ENCODE results near the gene CA12. TPM values are rescaled to one million over a fixed set of nuclear protein-coding genes. Genes with fewer than 3 reads are reported as not detected.

The CA12 gene
- total and polyA plus RNA-seq, 10 of the 15 experiments (the other 5 are each of a cell fraction or from before 2014, with no cell fraction given): 0.03 to 0.10 TPM; not detected in 8

- Histone ChIP-seq H3K4me2 (ENCODE audit: control insufficient read depth, insufficient read depth) (no peak overlapping the region), H3K27me3 (replicated peaks in 1 of 2; ENCODE audit: control insufficient read depth in 2 of 2, insufficient read depth in 2 of 2, low read length in 1 of 2) (peaks cover 0 to 1% of the 10 kb centered on the region in 2 experiments; a peak in 1 of 4 replicates), H3K4me3 (no peak overlapping the region), H4K20me1 (ENCODE audit: control insufficient read depth, insufficient read depth) (no peaks in the 10 kb centered on the region), H3K27ac (ENCODE audit: control insufficient read depth, insufficient read depth) (no peak overlapping the region), H3K36me3 (ENCODE audit: control insufficient read depth in 2 of 2, insufficient read depth in 2 of 2, low read length in 1 of 2) (no peaks in the 10 kb centered on the region), H2AFZ (ENCODE audit: control insufficient read depth, low read depth, low read length) (no peak overlapping the region), H3K4me1 (ENCODE audit: control insufficient read depth, insufficient read depth, low read length) (no peaks in the 10 kb centered on the region), H3K9ac (ENCODE audit: control insufficient read depth, insufficient read depth, low read length) (no peak overlapping the region), H3K9me3 (replicated peaks; ENCODE audit: control insufficient read depth, insufficient read depth, low read length) (no peaks in the 10 kb centered on the region), H3K79me2 (ENCODE audit: control insufficient read depth, insufficient read depth, low read length) (no peaks in the 10 kb centered on the region)
- CTCF ChIA-PET: interaction anchor here (0.9 to 1.9 kb wide), 4 partner anchors 11 to 128 kb away, joined by 3 to 6 read pairs (median 4); no protein-coding TSS in a partner anchor
- no TSS peak for BruUV-seq (replicated peaks)
- ATAC-seq (peak; percentile 10; the same call in 1 of the 3 replicates), DNase-seq (ENCODE audit: low read depth, low spot score) (no peak), FAIRE-seq (no peak)
- TF ChIP-seq RAD21 (IDR thresholded peaks at IDR 0.05; ENCODE audit: insufficient read depth, low read depth, low read length) (no peak), ZNF207 (IDR thresholded peaks at IDR 0.05; ENCODE audit: borderline replicate concordance) (no peak), ZNF687 (IDR thresholded peaks at IDR 0.05) (no peak), RAD51 (IDR thresholded peaks at IDR 0.05) (no peak), RCOR1 (conservative IDR thresholded peaks at IDR 0.05; ENCODE audit: low read depth, low read length) (no peak), ZBED1 (IDR thresholded peaks at IDR 0.05; ENCODE audit: borderline replicate concordance) (no peak), DPF2 (IDR thresholded peaks at IDR 0.05) (no peak), STAT3 (IDR thresholded peaks at IDR 0.05; ENCODE audit: low read depth, low read length) (no peak)
- POLR2A ChIA-PET: interaction anchor here (0.5 to 1.4 kb wide), 3 partner anchors 15 to 157 kb away, joined by 3 to 4 read pairs (median 3); no protein-coding TSS in a partner anchor
- RAD21 ChIA-PET (ENCODE audit: unreplicated experiment): interaction anchor here (1.3 kb wide), 1 partner anchor 9 kb away, joined by 3 read pairs; no protein-coding TSS in a partner anchor
- WGBS (ENCODE audit: insufficient coverage, insufficient replicate concordance, low lambda C conversion rate, missing lambda C conversion rate): 52% methylated on average over 10 of the region's 10 CpGs
- intact Hi-C loops (cut with micrococcal nuclease; ENCODE audit: unreplicated experiment): no loop called here
- in situ Hi-C loops (cut with MboI): no loop called here
- SMC1A ChIA-PET (ENCODE audit: uncharacterized antibody, unreplicated experiment): interaction anchor here (0.5 to 2.1 kb wide), 8 partner anchors 12 to 199 kb away, joined by 3 to 7 read pairs (median 4); no protein-coding TSS in a partner anchor
Measured at GRCh38 chr15:63339006-63339766, 42.5 kb downstream of the CA12 start.
